WTC11 (cell line): ENCODE results near the gene DMBX1. TPM values are rescaled to one million over a fixed set of nuclear protein-coding genes. Genes with fewer than 3 reads are reported as not detected.
A peak's percentile ranks its signal among the peaks of the same experiment; 100 is the strongest.

Experiments
- AFF4 ChIP-seq: sonication (generic); formaldehyde crosslinking; IDR thresholded peaks from 2 replicates; pipeline ENCODE4 v1.8.1; 2023; ENCODE audit warnings: mild to moderate bottlenecking, missing genetic modification reagents, borderline replicate concordance
- CBFB ChIP-seq: sonication (generic); formaldehyde crosslinking; IDR thresholded peaks from 2 replicates; pipeline ENCODE4 v1.8.1; 2022; ENCODE audit warnings: mild to moderate bottlenecking, low read depth, missing genetic modification reagents
- CTCF ChIP-seq: fragments of 200-600 bp; IDR thresholded peaks from 2 replicates; pipeline ENCODE4 v1.8.0; 2022; ENCODE audit warnings: antibody characterized with exemption
- E2F4 ChIP-seq: sonication (generic); formaldehyde crosslinking; IDR thresholded peaks from 2 replicates; pipeline ENCODE4 v1.8.1; 2022; ENCODE audit warnings: low read depth, mild to moderate bottlenecking, moderate library complexity, missing genetic modification reagents, borderline replicate concordance
- ESRRA ChIP-seq: sonication (generic); formaldehyde crosslinking; IDR thresholded peaks from 2 replicates; pipeline ENCODE4 v1.8.1; 2022; ENCODE audit warnings: mild to moderate bottlenecking, missing genetic modification reagents, borderline replicate concordance
- ETV6 ChIP-seq: sonication (generic); formaldehyde crosslinking; IDR thresholded peaks from 2 replicates; pipeline ENCODE4 v1.8.1; 2022; ENCODE audit warnings: mild to moderate bottlenecking, missing genetic modification reagents
- FOXP1 ChIP-seq: sonication (generic); formaldehyde crosslinking; IDR thresholded peaks from 2 replicates; pipeline ENCODE4 v1.8.0; 2022; ENCODE audit warnings: missing genetic modification reagents, mild to moderate bottlenecking, moderate library complexity, borderline replicate concordance
- MAX ChIP-seq: sonication (generic); formaldehyde crosslinking; IDR thresholded peaks from 2 replicates; pipeline ENCODE4 v1.8.0; 2022; ENCODE audit warnings: mild to moderate bottlenecking, missing genetic modification reagents
- MYBL2 ChIP-seq: sonication (generic); formaldehyde crosslinking; IDR thresholded peaks from 2 replicates; pipeline ENCODE4 v1.8.1; 2023; ENCODE audit warnings: mild to moderate bottlenecking, moderate library complexity, missing genetic modification reagents
- NFE2L1 ChIP-seq: sonication (generic); formaldehyde crosslinking; IDR thresholded peaks from 2 replicates; pipeline ENCODE4 v1.8.1; 2023; ENCODE audit warnings: missing genetic modification reagents
- STAT6 ChIP-seq: sonication (generic); formaldehyde crosslinking; conservative IDR thresholded peaks from 2 replicates; pipeline ENCODE4 v1.8.1; 2023; ENCODE audit warnings: mild to moderate bottlenecking, low read depth, missing genetic modification reagents, moderate library complexity
- TCF7 ChIP-seq: sonication (generic); formaldehyde crosslinking; IDR thresholded peaks from 2 replicates; pipeline ENCODE4 v1.8.0; 2022; ENCODE audit warnings: mild to moderate bottlenecking, low read depth, missing genetic modification reagents, moderate library complexity
- TEAD1 ChIP-seq: sonication (generic); formaldehyde crosslinking; IDR thresholded peaks from 2 replicates; pipeline ENCODE4 v1.8.0; 2022; ENCODE audit warnings: mild to moderate bottlenecking, missing genetic modification reagents
- TP53 ChIP-seq: sonication (generic); formaldehyde crosslinking; IDR thresholded peaks from 2 replicates; pipeline ENCODE4 v1.8.1; 2023; ENCODE audit warnings: mild to moderate bottlenecking, missing genetic modification reagents
- USF2 ChIP-seq: sonication (generic); formaldehyde crosslinking; IDR thresholded peaks from 2 replicates; pipeline ENCODE4 v1.8.1; 2023; ENCODE audit warnings: mild to moderate bottlenecking, missing genetic modification reagents, moderate library complexity
- ZNF121 ChIP-seq: sonication (generic); formaldehyde crosslinking; IDR thresholded peaks from 2 replicates; pipeline ENCODE4 v1.8.0; 2023; ENCODE audit warnings: missing genetic modification reagents
- total RNA-seq: library from RNA; stranded (reverse); gene quantifications from 3 replicates; pipeline ENCODE4 v1.2.3, GENCODE V29; 2021

DMBX1 gene
- total RNA-seq, 1 experiment from 2014 or later = 3.7 TPM

GRCh38 chr1:46533179-46533864 is 43.7 kb downstream of the DMBX1 start (continued):
- TF ChIP-seq USF2 (CRISPR knock-in tag) (no peak), CBFB (CRISPR knock-in tag) (peak; percentile 72; the same call in 1 of the 2 replicates), CTCF (no peak), TP53 (no peak), MYBL2 (CRISPR knock-in tag) (no peak), STAT6 (CRISPR knock-in tag) (no peak), AFF4 (CRISPR knock-in tag) (no peak), TCF7 (CRISPR knock-in tag) (0 out of 2 replicates have a peak, but pooled peaks have one; percentile 52), FOXP1 (CRISPR knock-in tag) (peak; percentile 61; the same call in 1 of the 2 replicates), E2F4 (peak; percentile 47; the same call in 1 of the 2 replicates), ETV6 (CRISPR knock-in tag) (no peak), TEAD1 (no peak), MAX (no peak), NFE2L1 (CRISPR knock-in tag) (no peak), ESRRA (CRISPR knock-in tag) (peak; percentile 24; the same call in 1 of the 2 replicates), ZNF121 (CRISPR knock-in tag) (peak; percentile 11; the same call in 1 of the 2 replicates)
